Measurements from ENCODE around the gene CPED1.
A peak's percentile ranks its signal among the peaks of the same experiment; 100 is the strongest.

CPED1 gene

GRCh38 chr7:120988591-120989256 is at the start of gene CPED1:
TSS of gene CPED1 (plus strand) at chr7:120988711. CDS start at chr7:120989622, 911 bp downstream.
- Histone ChIP-seq H3K9me3 (ENCODE audit: control insufficient read depth in 2 of 2, low read length in 2 of 2) (no peaks in the 10 kb centered on the region), H3K27ac (ENCODE audit: low read length) (peak within 1 kb of the TSS; percentile 91), H3K4me1 (ENCODE audit: control insufficient read depth, insufficient read depth, low read length) (peaks cover 2% of the 10 kb centered on the region), H3K27me3 (ENCODE audit: control insufficient read depth in 1 of 2, insufficient read depth in 2 of 2, low read length in 2 of 2) (no peaks in the 10 kb centered on the region), H3K4me3 (ENCODE audit: low read length in 2 of 2) (peak within 1 kb of the TSS; percentile 83 to 90), H3K9ac (ENCODE audit: low read length in 2 of 2) (peak within 1 kb of the TSS; percentile 92), H3K36me3 (ENCODE audit: control insufficient read depth in 2 of 2, insufficient read depth in 2 of 2, low read length in 2 of 2) (no peaks in the 10 kb centered on the region)

GRCh38 chr7:120939345-120939744 is 49.2 kb upstream of the CPED1 start:
- no peak overlapping the region for H3K4me3 ChIP-seq (ENCODE audit: low read length in 2 of 2)
- no peaks in the 10 kb centered on the region for H3K36me3 ChIP-seq (ENCODE audit: control insufficient read depth in 2 of 2, insufficient read depth in 2 of 2, low read length in 2 of 2)
- no peaks in the 10 kb centered on the region for H3K4me1 ChIP-seq (ENCODE audit: control insufficient read depth, insufficient read depth, low read length)
- no peaks in the 10 kb centered on the region for H3K27me3 ChIP-seq (ENCODE audit: control insufficient read depth in 1 of 2, insufficient read depth in 2 of 2, low read length in 2 of 2)
- H3K9ac ChIP-seq (ENCODE audit: low read length in 2 of 2), result no peak overlapping the region
- no peak overlapping the region for H3K27ac ChIP-seq (ENCODE audit: low read length)
- H3K9me3 ChIP-seq (ENCODE audit: control insufficient read depth in 2 of 2, low read length in 2 of 2), result no peaks in the 10 kb centered on the region

- Histone ChIP-seq H3K4me1 (ENCODE audit: control insufficient read depth, insufficient read depth, low read length) (no peaks in the 10 kb centered on the region), H3K27me3 (ENCODE audit: control insufficient read depth in 1 of 2, insufficient read depth in 2 of 2, low read length in 2 of 2) (no peaks in the 10 kb centered on the region), H3K27ac (ENCODE audit: low read length) (no peak overlapping the region), H3K36me3 (ENCODE audit: control insufficient read depth in 2 of 2, insufficient read depth in 2 of 2, low read length in 2 of 2) (no peaks in the 10 kb centered on the region), H3K9me3 (ENCODE audit: control insufficient read depth in 2 of 2, low read length in 2 of 2) (no peaks in the 10 kb centered on the region), H3K4me3 (ENCODE audit: low read length in 2 of 2) (no peak overlapping the region), H3K9ac (ENCODE audit: low read length in 2 of 2) (no peak overlapping the region)
These were observed 47.4 kb upstream of the CPED1 start for GRCh38 chr7:120941064-120941463.

- no peaks in the 10 kb centered on the region for H3K36me3 ChIP-seq (ENCODE audit: control insufficient read depth in 2 of 2, insufficient read depth in 2 of 2, low read length in 2 of 2)
- H3K9me3 ChIP-seq (ENCODE audit: control insufficient read depth in 2 of 2, low read length in 2 of 2), result no peaks in the 10 kb centered on the region
- H3K9ac ChIP-seq (ENCODE audit: low read length in 2 of 2), result no peak overlapping the region
- H3K4me1 ChIP-seq (ENCODE audit: control insufficient read depth, insufficient read depth, low read length), result no peaks in the 10 kb centered on the region
- H3K4me3 ChIP-seq (ENCODE audit: low read length in 2 of 2), result no peak overlapping the region
- H3K27ac ChIP-seq (ENCODE audit: low read length), result no peak overlapping the region
- no peaks in the 10 kb centered on the region for H3K27me3 ChIP-seq (ENCODE audit: control insufficient read depth in 1 of 2, insufficient read depth in 2 of 2, low read length in 2 of 2)
These were observed 46.7 kb upstream of the CPED1 start for GRCh38 chr7:120941856-120942255.

GRCh38 chr7:120942861-120943260 is 45.6 kb upstream of the CPED1 start:
- Histone ChIP-seq H3K27ac (ENCODE audit: low read length) (no peak overlapping the region), H3K4me3 (ENCODE audit: low read length in 2 of 2) (no peak overlapping the region), H3K9me3 (ENCODE audit: control insufficient read depth in 2 of 2, low read length in 2 of 2) (no peaks in the 10 kb centered on the region), H3K4me1 (ENCODE audit: control insufficient read depth, insufficient read depth, low read length) (no peaks in the 10 kb centered on the region), H3K27me3 (ENCODE audit: control insufficient read depth in 1 of 2, insufficient read depth in 2 of 2, low read length in 2 of 2) (no peaks in the 10 kb centered on the region), H3K36me3 (ENCODE audit: control insufficient read depth in 2 of 2, insufficient read depth in 2 of 2, low read length in 2 of 2) (no peaks in the 10 kb centered on the region), H3K9ac (ENCODE audit: low read length in 2 of 2) (no peak overlapping the region)

- Histone ChIP-seq H3K4me1 (ENCODE audit: control insufficient read depth, insufficient read depth, low read length) (no peaks in the 10 kb centered on the region), H3K27me3 (ENCODE audit: control insufficient read depth in 1 of 2, insufficient read depth in 2 of 2, low read length in 2 of 2) (no peaks in the 10 kb centered on the region), H3K9ac (ENCODE audit: low read length in 2 of 2) (no peak overlapping the region), H3K4me3 (ENCODE audit: low read length in 2 of 2) (no peak overlapping the region), H3K27ac (ENCODE audit: low read length) (no peak overlapping the region), H3K9me3 (ENCODE audit: control insufficient read depth in 2 of 2, low read length in 2 of 2) (no peaks in the 10 kb centered on the region), H3K36me3 (ENCODE audit: control insufficient read depth in 2 of 2, insufficient read depth in 2 of 2, low read length in 2 of 2) (no peaks in the 10 kb centered on the region)
These were observed 43.5 kb upstream of the CPED1 start for GRCh38 chr7:120944826-120945562.

GRCh38 chr7:120947980-120948379 is 40.5 kb upstream of the CPED1 start:
- no peaks in the 10 kb centered on the region for H3K36me3 ChIP-seq (ENCODE audit: control insufficient read depth in 2 of 2, insufficient read depth in 2 of 2, low read length in 2 of 2)
- peaks cover 5% of the 10 kb centered on the region for H3K4me1 ChIP-seq (ENCODE audit: control insufficient read depth, insufficient read depth, low read length)
- H3K4me3 ChIP-seq (ENCODE audit: low read length in 2 of 2), result no peak overlapping the region
- H3K27me3 ChIP-seq (ENCODE audit: control insufficient read depth in 1 of 2, insufficient read depth in 2 of 2, low read length in 2 of 2), result no peaks in the 10 kb centered on the region
- no peaks in the 10 kb centered on the region for H3K9me3 ChIP-seq (ENCODE audit: control insufficient read depth in 2 of 2, low read length in 2 of 2)
- no peak overlapping the region for H3K27ac ChIP-seq (ENCODE audit: low read length)
- H3K9ac ChIP-seq (ENCODE audit: low read length in 2 of 2), result no peak overlapping the region

- H3K9ac ChIP-seq (ENCODE audit: low read length in 2 of 2), result peak overlapping the region in 1 of 2 donors; percentile 68
- peaks cover 3% of the 10 kb centered on the region in 2 donors for H3K36me3 ChIP-seq (ENCODE audit: control insufficient read depth in 2 of 2, insufficient read depth in 2 of 2, low read length in 2 of 2)
- H3K27me3 ChIP-seq (ENCODE audit: control insufficient read depth in 1 of 2, insufficient read depth in 2 of 2, low read length in 2 of 2), result no peaks in the 10 kb centered on the region
- H3K9me3 ChIP-seq (ENCODE audit: control insufficient read depth in 2 of 2, low read length in 2 of 2), result no peaks in the 10 kb centered on the region
- peaks cover 5% of the 10 kb centered on the region for H3K4me1 ChIP-seq (ENCODE audit: control insufficient read depth, insufficient read depth, low read length)
- peak overlapping the region; percentile 92 to 95 for H3K4me3 ChIP-seq (ENCODE audit: low read length in 2 of 2)
- H3K27ac ChIP-seq (ENCODE audit: low read length), result no peak overlapping the region
These were observed 39.1 kb upstream of the CPED1 start for GRCh38 chr7:120949393-120949911.

GRCh38 chr7:120949998-120950538 is 38.4 kb upstream of the CPED1 start:
- Histone ChIP-seq H3K27me3 (ENCODE audit: control insufficient read depth in 1 of 2, insufficient read depth in 2 of 2, low read length in 2 of 2) (no peaks in the 10 kb centered on the region), H3K4me3 (ENCODE audit: low read length in 2 of 2) (peak overlapping the region; percentile 92 to 95), H3K36me3 (ENCODE audit: control insufficient read depth in 2 of 2, insufficient read depth in 2 of 2, low read length in 2 of 2) (peaks cover 3 to 4% of the 10 kb centered on the region in 2 donors), H3K4me1 (ENCODE audit: control insufficient read depth, insufficient read depth, low read length) (peaks cover 5% of the 10 kb centered on the region), H3K27ac (ENCODE audit: low read length) (peak overlapping the region; percentile 91), H3K9ac (ENCODE audit: low read length in 2 of 2) (peak overlapping the region; percentile 68 to 71), H3K9me3 (ENCODE audit: control insufficient read depth in 2 of 2, low read length in 2 of 2) (no peaks in the 10 kb centered on the region)

GRCh38 chr7:120950539-120951308 is 37.8 kb upstream of the CPED1 start, which contains the start of gene ING3:
TSS of gene ING3 (plus strand) at chr7:120950777. CDS start at chr7:120950897, 120 bp downstream.
- Histone ChIP-seq H3K4me3 (ENCODE audit: low read length in 2 of 2) (peak within 1 kb of the TSS; percentile 92 to 95), H3K27me3 (ENCODE audit: control insufficient read depth in 1 of 2, insufficient read depth in 2 of 2, low read length in 2 of 2) (no peaks in the 10 kb centered on the region), H3K9ac (ENCODE audit: low read length in 2 of 2) (peak within 1 kb of the TSS; percentile 68 to 84), H3K36me3 (ENCODE audit: control insufficient read depth in 2 of 2, insufficient read depth in 2 of 2, low read length in 2 of 2) (peaks cover 4 to 6% of the 10 kb centered on the region in 2 donors), H3K27ac (ENCODE audit: low read length) (peak within 1 kb of the TSS; percentile 91), H3K4me1 (ENCODE audit: control insufficient read depth, insufficient read depth, low read length) (peaks cover 5% of the 10 kb centered on the region), H3K9me3 (ENCODE audit: control insufficient read depth in 2 of 2, low read length in 2 of 2) (no peaks in the 10 kb centered on the region)
